CD1c-positive myeloid dendritic cell (primary cell): Measurements from ENCODE around the gene PTAR1.

Source experiments
- DNase-seq: peaks from one replicate; pipeline ENCODE4 v3.0.0-alpha.2; 2016; ENCODE audit errors: extremely low spot score

Gene PTAR1

GRCh38 chr9:69674112-69674685, 85.6 kb downstream of the PTAR1 start:
- no peak for DNase-seq

GRCh38 chr9:69673311-69673640, 86.5 kb downstream of the PTAR1 start:
- DNase-seq, result no peak

- DNase-seq, result peak; percentile 87
Observed at GRCh38 chr9:69672596-69673310, 87.1 kb downstream of the PTAR1 start.

GRCh38 chr9:69671879-69672595, 87.8 kb downstream of the PTAR1 start, which contains the start of gene APBA1:
APBA1 (minus strand) TSS chr9:69672371.
- DNase-seq, result peak; percentile 72

GRCh38 chr9:69671311-69671878, 88.4 kb downstream of the PTAR1 start:
- peak; percentile 80 for DNase-seq

GRCh38 chr9:69667306-69667705, 92.5 kb downstream of the PTAR1 start:
- no peak for DNase-seq

- no peak for DNase-seq
Observed at GRCh38 chr9:69660304-69660703, 99.5 kb downstream of the PTAR1 start.
